Measurements from ENCODE around the gene LZIC.

DNA sequence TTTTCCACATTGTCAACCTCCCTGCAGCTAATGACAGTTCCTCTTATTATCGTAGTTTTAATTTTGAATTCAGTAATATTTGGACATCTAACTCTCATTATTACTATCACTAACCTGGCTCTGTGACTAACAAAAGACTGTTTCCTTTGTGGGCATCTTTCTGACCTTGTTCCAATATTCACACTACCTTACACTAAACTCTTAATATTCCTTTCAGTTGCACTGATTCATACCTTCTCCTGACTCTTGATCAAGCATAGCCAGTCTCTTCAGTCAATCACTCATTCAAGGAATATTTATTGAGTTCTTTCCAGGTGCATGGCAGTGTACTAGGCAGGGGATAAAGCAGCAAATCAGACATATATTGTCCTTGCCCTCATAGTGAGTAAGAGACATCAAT is 25.3 kb downstream of the LZIC start:
- TF ChIP-seq, protein P1, sequence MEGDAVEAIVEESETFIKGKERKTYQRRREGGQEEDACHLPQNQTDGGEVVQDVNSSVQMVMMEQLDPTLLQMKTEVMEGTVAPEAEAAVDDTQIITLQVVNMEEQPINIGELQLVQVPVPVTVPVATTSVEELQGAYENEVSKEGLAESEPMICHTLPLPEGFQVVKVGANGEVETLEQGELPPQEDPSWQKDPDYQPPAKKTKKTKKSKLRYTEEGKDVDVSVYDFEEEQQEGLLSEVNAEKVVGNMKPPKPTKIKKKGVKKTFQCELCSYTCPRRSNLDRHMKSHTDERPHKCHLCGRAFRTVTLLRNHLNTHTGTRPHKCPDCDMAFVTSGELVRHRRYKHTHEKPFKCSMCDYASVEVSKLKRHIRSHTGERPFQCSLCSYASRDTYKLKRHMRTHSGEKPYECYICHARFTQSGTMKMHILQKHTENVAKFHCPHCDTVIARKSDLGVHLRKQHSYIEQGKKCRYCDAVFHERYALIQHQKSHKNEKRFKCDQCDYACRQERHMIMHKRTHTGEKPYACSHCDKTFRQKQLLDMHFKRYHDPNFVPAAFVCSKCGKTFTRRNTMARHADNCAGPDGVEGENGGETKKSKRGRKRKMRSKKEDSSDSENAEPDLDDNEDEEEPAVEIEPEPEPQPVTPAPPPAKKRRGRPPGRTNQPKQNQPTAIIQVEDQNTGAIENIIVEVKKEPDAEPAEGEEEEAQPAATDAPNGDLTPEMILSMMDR (IDR thresholded peaks at IDR 0.05), result no peak
- TF ChIP-seq POLR2A (IDR thresholded peaks at IDR 0.05), result no peak

Data from body of pancreas (tissue), 4 donors.